HL-60/S4 (cell line): ENCODE data around the gene DSG1.
"Not testable (repeated sequence)": the region's sequence is repeated elsewhere in the genome, so short reads cannot be mapped to it uniquely, and the experiment has no call there.

ENCODE experiments used
- in situ Hi-C: fragments of 300-500 bp; cut with MboI; formaldehyde crosslinking; loops from 2 replicates; pipeline ENCODE4 v1.14.3; 2022; ENCODE audit warnings: low sequenced_read_pairs

DSG1 gene

GRCh38 chr18:31329787-31330438 is 12.0 kb downstream of the DSG1 start:
- in situ Hi-C loops, result no loop called here

- in situ Hi-C loops, result no loop called here
Measured at GRCh38 chr18:31343454-31343853, 25.5 kb downstream of the DSG1 start.

- in situ Hi-C loops, result not testable (repeated sequence)
Measured at GRCh38 chr18:31353336-31353735, 35.4 kb downstream of the DSG1 start.

- in situ Hi-C loops, result no loop called here
Measured at GRCh38 chr18:31354990-31355389, 37.0 kb downstream of the DSG1 start.

DNA sequence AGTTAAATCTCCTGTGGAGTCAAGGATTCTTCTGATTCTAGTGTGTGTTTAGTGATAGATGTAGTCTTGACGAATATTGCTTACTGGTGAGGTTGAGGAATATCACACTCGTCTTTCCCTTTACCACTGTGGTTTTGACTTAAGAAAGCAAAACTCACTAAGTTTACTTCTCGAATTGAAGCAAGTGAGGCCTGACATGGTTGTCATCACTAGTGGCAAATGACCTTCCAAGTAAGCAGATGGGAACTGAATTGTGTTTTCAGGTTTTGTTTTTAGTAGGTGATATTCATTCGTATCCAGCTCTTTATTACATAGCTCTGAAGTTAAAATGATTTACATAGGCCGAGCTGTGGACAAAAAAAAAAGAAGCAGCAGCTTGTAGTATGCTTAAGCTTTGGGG is 38.1 kb downstream of the DSG1 start:
- in situ Hi-C loops, result no loop called here

DNA sequence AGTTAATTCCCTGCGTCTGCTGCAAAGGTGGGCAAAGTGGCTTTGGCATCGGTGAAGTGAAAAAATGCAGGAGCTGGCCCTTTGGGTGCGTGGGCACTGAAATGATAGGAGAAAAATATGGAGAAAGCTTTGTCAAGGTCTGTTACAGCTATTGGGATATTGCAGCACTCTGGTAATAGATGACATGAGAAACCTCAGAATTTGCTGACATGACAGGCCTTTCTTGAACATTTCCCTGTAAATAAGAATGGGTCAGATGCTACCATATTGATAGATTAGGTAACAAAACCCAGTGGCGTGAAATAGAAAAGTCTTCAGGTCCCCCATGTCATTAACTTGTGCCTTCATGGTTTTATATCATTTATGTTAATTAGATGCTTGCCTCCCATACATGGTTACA is 46.2 kb downstream of the DSG1 start:
- in situ Hi-C loops, result no loop called here

- in situ Hi-C loops, result no loop called here
Measured at GRCh38 chr18:31369478-31369877, 51.5 kb downstream of the DSG1 start.

DNA sequence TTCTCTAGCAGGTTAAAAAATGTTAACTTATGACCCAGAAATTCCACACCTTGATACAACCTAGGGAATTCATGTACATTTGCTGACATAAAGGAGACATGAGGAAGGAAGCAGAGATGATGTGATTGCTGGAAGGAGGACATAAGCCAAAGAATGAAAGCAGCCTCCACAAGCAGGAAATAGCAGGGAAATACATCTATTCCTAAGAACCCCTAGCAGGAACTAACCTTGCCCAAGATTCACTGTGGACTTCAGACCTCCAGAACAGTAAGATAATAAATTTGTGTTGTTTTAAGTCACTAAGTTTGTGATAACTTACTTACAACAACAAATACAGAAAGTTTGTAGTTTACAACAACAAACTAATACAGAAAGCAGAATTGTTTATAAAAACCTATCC is 54.0 kb downstream of the DSG1 start:
- in situ Hi-C loops, result no loop called here

- in situ Hi-C loops, result no loop called here
Measured at GRCh38 chr18:31373641-31374040, 55.7 kb downstream of the DSG1 start.

GRCh38 chr18:31376477-31376876 is 58.5 kb downstream of the DSG1 start, which contains the start of gene DSG4:
Gene DSG4 (plus strand): TSS chr18:31376777. CDS start chr18:31376912, 135 bp downstream.
- in situ Hi-C loops, result no loop called here

- in situ Hi-C loops, result no loop called here
Measured at GRCh38 chr18:31380912-31381311, 63.0 kb downstream of the DSG1 start.

- in situ Hi-C loops, result no loop called here
Measured at GRCh38 chr18:31382107-31382506, 64.1 kb downstream of the DSG1 start.

DNA sequence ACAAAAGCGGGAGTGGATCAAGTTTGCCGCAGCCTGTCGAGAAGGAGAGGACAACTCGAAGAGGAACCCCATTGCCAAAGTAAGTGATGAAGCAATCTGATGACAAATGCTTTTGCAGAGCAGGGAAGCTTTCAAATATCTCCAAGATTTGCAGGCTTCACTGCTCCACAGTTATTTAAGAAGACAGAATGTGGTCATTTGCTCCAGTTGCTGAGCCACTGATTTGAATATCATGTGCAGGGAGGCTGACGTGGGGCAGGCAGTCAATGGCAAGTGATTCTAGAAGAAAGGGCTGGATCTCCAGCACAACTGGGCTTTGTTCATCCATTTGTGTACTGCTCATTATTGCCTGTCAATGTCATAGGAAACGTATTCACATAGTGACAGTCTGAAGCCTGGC is 68.8 kb downstream of the DSG1 start:
- in situ Hi-C loops, result no loop called here

GRCh38 chr18:31393286-31393685 is 75.3 kb downstream of the DSG1 start:
- in situ Hi-C loops, result no loop called here

- in situ Hi-C loops, result no loop called here
Measured at GRCh38 chr18:31396796-31397612, 79.0 kb downstream of the DSG1 start.

DNA sequence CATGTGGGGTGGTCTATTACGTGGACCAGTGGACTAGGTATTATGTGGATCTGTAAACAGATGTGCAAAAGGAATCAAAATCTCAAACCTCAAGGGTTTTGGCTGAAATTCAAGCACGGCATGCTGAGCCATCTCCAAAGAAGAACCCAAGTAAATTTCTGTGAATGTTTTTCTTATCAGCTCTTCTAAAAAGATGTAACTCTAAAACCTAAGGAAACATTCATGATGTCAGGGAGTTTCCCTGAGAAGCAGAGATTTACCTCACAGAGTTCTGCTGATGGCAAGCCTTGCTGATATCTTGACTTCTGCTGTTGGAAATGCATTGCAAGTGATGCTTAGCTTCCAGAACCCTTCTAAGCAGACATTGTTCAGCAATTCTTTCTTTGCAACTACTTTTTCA is 80.2 kb downstream of the DSG1 start:
- in situ Hi-C loops, result no loop called here

GRCh38 chr18:31399306-31400032 is 81.5 kb downstream of the DSG1 start:
- in situ Hi-C loops, result no loop called here

GRCh38 chr18:31401156-31402025 is 83.4 kb downstream of the DSG1 start:
- in situ Hi-C loops, result no loop called here

DNA sequence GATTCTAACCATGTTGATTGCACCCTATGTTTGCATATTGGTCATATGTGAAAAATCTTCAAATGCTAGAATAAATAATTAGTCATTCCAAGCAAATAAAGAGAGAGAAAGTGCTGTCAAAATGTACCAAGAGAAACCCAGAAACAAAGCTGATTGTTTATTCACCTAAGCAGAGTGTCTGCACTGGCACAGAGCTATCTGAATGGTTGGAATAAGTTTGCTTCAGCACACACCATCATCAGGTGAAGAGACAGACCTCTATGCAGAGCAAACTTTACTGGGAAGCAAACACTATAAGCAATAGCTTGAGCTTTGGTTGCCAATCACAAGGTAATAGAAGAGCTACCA is 84.0 kb downstream of the DSG1 start:
- in situ Hi-C loops, result no loop called here

DNA sequence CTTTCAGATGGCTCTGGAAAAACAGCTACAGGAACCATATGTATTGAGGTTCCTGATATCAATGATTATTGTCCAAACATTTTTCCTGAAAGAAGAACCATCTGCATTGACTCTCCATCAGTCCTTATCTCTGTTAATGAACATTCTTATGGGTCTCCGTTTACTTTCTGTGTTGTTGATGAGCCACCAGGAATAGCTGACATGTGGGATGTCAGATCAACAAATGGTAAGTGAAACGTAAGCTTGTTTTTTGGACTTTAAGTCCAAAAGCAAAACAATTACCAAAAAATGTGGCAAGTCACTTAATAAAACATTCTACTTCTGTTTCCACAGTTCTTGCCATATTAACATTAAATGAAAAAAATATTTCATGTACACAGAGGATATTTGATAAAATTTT is 85.4 kb downstream of the DSG1 start:
- in situ Hi-C loops, result no loop called here
